Glutamatergic neuron (in vitro differentiated cells): ENCODE results near the gene MGAT5B. TPM values are rescaled to one million over a fixed set of nuclear protein-coding genes. Genes with fewer than 3 reads are reported as not detected.

Experiments
- DNase-seq: peaks from one replicate; pipeline ENCODE4 v3.0.0; 2022
- H3K27ac Mint-ChIP-seq: one replicate; pipeline ENCODE4 v1.8.0; 2020; ENCODE audit warnings: mild to moderate bottlenecking, mixed read lengths, inconsistent platforms; ENCODE audit not compliant: unreplicated experiment
- H3K27me3 Mint-ChIP-seq: one replicate; pipeline ENCODE4 v1.8.0; 2020; ENCODE audit warnings: mild to moderate bottlenecking, moderate library complexity, mixed read lengths, inconsistent platforms; ENCODE audit not compliant: unreplicated experiment
- H3K36me3 Mint-ChIP-seq: one replicate; pipeline ENCODE4 v1.8.0; 2020; ENCODE audit warnings: mild to moderate bottlenecking, mixed read lengths, inconsistent platforms; ENCODE audit not compliant: unreplicated experiment
- H3K4me1 Mint-ChIP-seq: one replicate; pipeline ENCODE4 v1.8.0; 2020; ENCODE audit warnings: mild to moderate bottlenecking, low read depth, mixed read lengths, inconsistent platforms; ENCODE audit not compliant: unreplicated experiment
- H3K4me3 Mint-ChIP-seq: one replicate; pipeline ENCODE4 v1.8.0; 2020; ENCODE audit warnings: mild to moderate bottlenecking, mixed read lengths, inconsistent platforms; ENCODE audit not compliant: unreplicated experiment
- H3K9me3 Mint-ChIP-seq: one replicate; pipeline ENCODE4 v1.8.0; 2020; ENCODE audit warnings: mild to moderate bottlenecking, moderate library complexity, mixed read lengths, inconsistent platforms; ENCODE audit not compliant: unreplicated experiment
- CTCF ChIP-seq: fragments of 200-600 bp; sonication (generic); IDR thresholded peaks from one replicate; pipeline ENCODE4 v1.5.0; 2021; ENCODE audit not compliant: partially characterized antibody, unreplicated experiment
- total RNA-seq: library from RNA; stranded (reverse); fragmentation: NEBNext Ultra II Directional; extraction: Animal tissue kit (Norgen Biotek cat#: 25700); gene quantifications from one replicate; pipeline ENCODE4 v1.2.1, GENCODE V29; 2021; ENCODE audit not compliant: unreplicated experiment

Gene MGAT5B
- total RNA-seq, 1 donor from 2014 or later = 22.9 TPM

- H3K27me3 Mint-ChIP-seq = no peaks in the 10 kb centered on the region
- H3K4me1 Mint-ChIP-seq = peaks cover 24% of the 10 kb centered on the region
- TF ChIP-seq CTCF = no peak
- H3K9me3 Mint-ChIP-seq = peaks cover 6% of the 10 kb centered on the region
- no peak overlapping the region for H3K27ac Mint-ChIP-seq
- H3K4me3 Mint-ChIP-seq = peak overlapping the region; percentile 13
- no peak for DNase-seq
- peaks cover 3% of the 10 kb centered on the region for H3K36me3 Mint-ChIP-seq
Observed at GRCh38 chr17:76912421-76913164, 44.4 kb downstream of the MGAT5B start.

DNA sequence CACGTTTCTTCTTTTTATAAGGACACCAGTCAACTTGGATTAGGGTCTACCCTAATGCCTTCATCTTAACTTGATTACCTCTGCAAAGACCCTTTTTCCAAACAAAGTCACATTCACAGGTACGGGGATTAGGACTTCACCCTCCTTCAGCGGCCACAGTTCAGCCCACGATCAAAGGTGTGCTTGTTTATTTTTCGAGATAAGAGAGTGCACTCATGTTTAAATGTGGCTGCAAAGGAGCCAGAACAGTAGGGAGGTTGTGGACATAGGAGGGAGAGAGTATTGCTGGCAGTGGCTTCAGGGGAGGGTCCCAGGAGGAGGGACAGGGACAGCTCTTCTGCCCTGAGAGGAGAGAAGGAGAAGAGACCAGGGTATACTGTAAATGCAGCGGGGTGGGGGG, 46.7 kb downstream of the MGAT5B start:
- TF ChIP-seq CTCF = no peak
- H3K9me3 Mint-ChIP-seq = peaks cover 4% of the 10 kb centered on the region
- H3K36me3 Mint-ChIP-seq = no peaks in the 10 kb centered on the region
- DNase-seq = no peak
- H3K4me1 Mint-ChIP-seq = peaks cover 32% of the 10 kb centered on the region
- no peak overlapping the region for H3K27ac Mint-ChIP-seq
- H3K27me3 Mint-ChIP-seq = no peaks in the 10 kb centered on the region
- H3K4me3 Mint-ChIP-seq = no peak overlapping the region

DNA sequence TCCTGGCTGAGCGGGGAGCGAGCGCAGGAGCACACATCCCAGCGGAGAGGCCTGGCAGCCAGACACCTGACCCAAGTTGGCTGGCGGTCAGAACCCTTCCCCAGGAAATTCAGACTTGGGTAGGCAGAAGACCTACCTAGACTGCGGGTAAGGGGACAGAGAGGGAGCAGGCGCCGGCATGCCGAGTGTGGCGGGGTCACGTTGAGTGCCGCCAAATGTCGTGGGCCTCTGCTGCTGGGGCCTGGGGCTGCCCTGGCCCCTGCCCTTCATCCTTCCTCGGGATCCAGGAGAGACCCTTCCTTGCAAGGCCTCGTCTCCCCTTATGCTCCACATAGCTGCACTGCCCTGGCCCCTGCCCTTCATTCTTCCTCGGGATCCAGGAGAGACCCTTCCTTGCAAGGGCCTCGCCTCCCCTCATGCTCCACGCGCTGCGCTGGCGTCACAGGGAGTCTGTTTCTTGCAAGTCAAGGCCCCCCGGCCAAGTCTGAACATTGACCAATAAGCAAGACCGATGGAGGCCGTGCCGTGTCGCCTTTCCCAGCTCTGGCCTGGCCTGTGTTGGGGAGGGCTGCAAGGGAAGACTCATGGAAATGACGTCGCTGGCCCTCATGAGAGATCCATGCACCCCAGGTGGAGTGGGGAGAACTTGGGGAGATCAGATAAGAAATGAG, 47.8 kb downstream of the MGAT5B start:
- no peaks in the 10 kb centered on the region for H3K36me3 Mint-ChIP-seq
- no peak overlapping the region for H3K27ac Mint-ChIP-seq
- TF ChIP-seq CTCF = no peak
- no peak overlapping the region for H3K4me3 Mint-ChIP-seq
- H3K27me3 Mint-ChIP-seq = no peaks in the 10 kb centered on the region
- no peak for DNase-seq
- H3K4me1 Mint-ChIP-seq = peaks cover 42% of the 10 kb centered on the region
- H3K9me3 Mint-ChIP-seq = peaks cover 4% of the 10 kb centered on the region

DNA sequence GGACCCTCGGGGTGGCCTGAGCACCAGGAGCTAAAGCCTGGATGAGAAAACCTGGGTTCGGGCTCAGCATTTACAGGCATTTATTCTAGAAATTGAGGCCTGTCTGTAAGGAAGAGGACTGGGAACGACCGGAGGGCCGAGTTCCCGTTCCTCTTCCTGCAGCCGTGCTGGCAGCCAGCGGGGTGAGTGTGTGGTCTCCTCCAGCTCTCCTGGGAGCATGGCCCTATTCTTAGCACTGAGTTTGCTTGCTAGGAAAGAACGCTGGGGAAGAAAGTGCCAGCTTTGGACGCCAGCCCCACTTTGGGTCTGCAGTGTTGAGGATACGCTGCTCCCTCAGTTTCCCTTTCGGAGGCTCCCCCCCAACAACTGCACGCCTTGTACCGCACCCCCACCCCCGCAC, 49.6 kb downstream of the MGAT5B start:
- Mint-ChIP-seq H3K27ac (no peak overlapping the region), H3K4me3 (no peak overlapping the region), H3K9me3 (no peaks in the 10 kb centered on the region), H3K27me3 (peaks cover 1% of the 10 kb centered on the region), H3K36me3 (no peaks in the 10 kb centered on the region), H3K4me1 (peaks cover 29% of the 10 kb centered on the region)
- no peak for TF ChIP-seq CTCF
- DNase-seq = no peak

DNA sequence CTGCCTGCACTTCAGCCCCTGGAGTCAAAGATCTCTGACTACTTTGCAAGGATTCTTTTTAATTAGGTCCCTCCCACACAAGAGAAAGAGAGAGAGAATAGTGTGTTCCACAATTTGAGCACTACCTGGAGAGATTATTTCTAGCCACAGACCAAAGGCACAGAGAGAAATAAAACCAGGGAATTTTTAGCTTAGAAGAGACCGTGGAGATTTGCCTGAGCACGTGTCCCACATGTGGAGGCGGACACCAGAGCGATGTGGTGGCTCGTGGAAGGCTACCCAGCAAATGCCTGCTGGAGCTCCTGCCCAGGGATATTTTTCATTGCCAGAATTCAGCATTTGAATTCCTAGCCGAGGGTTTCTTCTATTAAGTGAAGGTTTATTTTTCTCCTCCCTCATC, 50.6 kb downstream of the MGAT5B start:
- H3K4me3 Mint-ChIP-seq = peak overlapping the region; percentile 35
- no peaks in the 10 kb centered on the region for H3K36me3 Mint-ChIP-seq
- H3K27me3 Mint-ChIP-seq = peaks cover 4% of the 10 kb centered on the region
- TF ChIP-seq CTCF = no peak
- H3K27ac Mint-ChIP-seq = no peak overlapping the region
- peaks cover 2% of the 10 kb centered on the region for H3K9me3 Mint-ChIP-seq
- peaks cover 24% of the 10 kb centered on the region for H3K4me1 Mint-ChIP-seq
- DNase-seq = no peak
